DND-41 (cell line): ENCODE measurements around the gene PLRG1.

ENCODE experiments used
- EZH2 ChIP-seq: IDR thresholded peaks from 3 replicates; pipeline ENCODE4 v1.6.1; 2012; ENCODE audit warnings: borderline replicate concordance, low read depth, mild to moderate bottlenecking, moderate library complexity, low read length, inconsistent platforms; ENCODE audit not compliant: severe bottlenecking
- TF ChIP-seq, protein P1 (sequence below): IDR thresholded peaks from 2 replicates; pipeline ENCODE4 v1.5.1; 2012; ENCODE audit warnings: borderline replicate concordance, low read length, moderate library complexity, mild to moderate bottlenecking; ENCODE audit not compliant: poor library complexity, severe bottlenecking; ENCODE audit errors: extremely low read depth

GRCh38 chr4:154560824-154561231, 10.6 kb upstream of the PLRG1 start:
- TF ChIP-seq, protein P1, sequence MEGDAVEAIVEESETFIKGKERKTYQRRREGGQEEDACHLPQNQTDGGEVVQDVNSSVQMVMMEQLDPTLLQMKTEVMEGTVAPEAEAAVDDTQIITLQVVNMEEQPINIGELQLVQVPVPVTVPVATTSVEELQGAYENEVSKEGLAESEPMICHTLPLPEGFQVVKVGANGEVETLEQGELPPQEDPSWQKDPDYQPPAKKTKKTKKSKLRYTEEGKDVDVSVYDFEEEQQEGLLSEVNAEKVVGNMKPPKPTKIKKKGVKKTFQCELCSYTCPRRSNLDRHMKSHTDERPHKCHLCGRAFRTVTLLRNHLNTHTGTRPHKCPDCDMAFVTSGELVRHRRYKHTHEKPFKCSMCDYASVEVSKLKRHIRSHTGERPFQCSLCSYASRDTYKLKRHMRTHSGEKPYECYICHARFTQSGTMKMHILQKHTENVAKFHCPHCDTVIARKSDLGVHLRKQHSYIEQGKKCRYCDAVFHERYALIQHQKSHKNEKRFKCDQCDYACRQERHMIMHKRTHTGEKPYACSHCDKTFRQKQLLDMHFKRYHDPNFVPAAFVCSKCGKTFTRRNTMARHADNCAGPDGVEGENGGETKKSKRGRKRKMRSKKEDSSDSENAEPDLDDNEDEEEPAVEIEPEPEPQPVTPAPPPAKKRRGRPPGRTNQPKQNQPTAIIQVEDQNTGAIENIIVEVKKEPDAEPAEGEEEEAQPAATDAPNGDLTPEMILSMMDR = no peak
- TF ChIP-seq EZH2 = no peak
